ENCODE results near the gene ATP5F1D. TPM values are rescaled to one million over a fixed set of nuclear protein-coding genes. Genes with fewer than 3 reads are reported as not detected.

Gene ATP5F1D
- total and polyA plus RNA-seq, 2 of the 8 experiments (the other 6 are each of a cell fraction or from before 2014, with no cell fraction given), result 174 to 249 TPM

GRCh38 chr19:1260749-1261537 lies 19.4 kb downstream of the ATP5F1D start (continued):
- TF ChIP-seq PHF8 (conservative IDR thresholded peaks at IDR 0.05; ENCODE audit: low read depth, low read length) (no peak), SP4 (IDR thresholded peaks at IDR 0.05; ENCODE audit: low read length) (peak; percentile 73; the same call in 1 of the 2 replicates), CTCF (IDR thresholded peaks at IDR 0.05; ENCODE audit: control extremely low read depth in 1 of 3, insufficient read depth in 1 of 3, low read depth in 1 of 3, low read length in 3 of 3) (no peak), EZH2 (IDR thresholded peaks at IDR 0.05; ENCODE audit: low read depth, low read length, severe bottlenecking) (no peak), GABPA (IDR thresholded peaks at IDR 0.05; ENCODE audit: borderline replicate concordance, insufficient read depth, low read length) (no peak), ASH2L (IDR thresholded peaks at IDR 0.05; ENCODE audit: low read length) (no peak), JUND (IDR thresholded peaks at IDR 0.05; ENCODE audit: low read length) (0 out of 2 replicates have a peak, but pooled peaks have one; percentile 56), SIRT6 (IDR thresholded peaks at IDR 0.05; ENCODE audit: low read length) (no peak), SIN3A (conservative IDR thresholded peaks at IDR 0.05 in 1 of 2, IDR thresholded peaks at IDR 0.05 in 1 of 2; ENCODE audit: low read depth in 1 of 2, low read length in 2 of 2) (peak; percentile 49 to 79; a peak in 3 of 4 replicates), CTBP2 (IDR thresholded peaks at IDR 0.05; ENCODE audit: borderline replicate concordance, insufficient read depth, insufficient read length, low read length) (peak; percentile 64)

All from H1 (cell line).